SIG-M5 (cell line): ENCODE measurements around the gene CALML5.

Source experiments
- DNase-seq: peaks from one replicate; lab custom pipeline; 2025; lab: John Stamatoyannopoulos, UW

Gene CALML5

GRCh38 chr10:5499493-5500140 lies at the start of gene CALML5:
CALML5 (minus strand) TSS chr10:5499570; CDS start chr10:5499438, 132 bp downstream.
- DNase-seq, result no peak

GRCh38 chr10:5547931-5548660 lies 48.7 kb upstream of the CALML5 start:
- no peak for DNase-seq

GRCh38 chr10:5547681-5547930 lies 48.2 kb upstream of the CALML5 start:
- DNase-seq, result no peak

GRCh38 chr10:5546891-5547680 lies 47.7 kb upstream of the CALML5 start:
- no peak for DNase-seq

GRCh38 chr10:5545778-5546710 lies 46.7 kb upstream of the CALML5 start:
- DNase-seq, result no peak

- no peak for DNase-seq
Observed at GRCh38 chr10:5545426-5545777, 46.0 kb upstream of the CALML5 start.

GRCh38 chr10:5545011-5545410 lies 45.6 kb upstream of the CALML5 start:
- no peak for DNase-seq

- DNase-seq, result no peak
Observed at GRCh38 chr10:5544216-5544805, 44.9 kb upstream of the CALML5 start.

- DNase-seq, result no peak
Observed at GRCh38 chr10:5543623-5544022, 44.3 kb upstream of the CALML5 start.

- no peak for DNase-seq
Observed at GRCh38 chr10:5542100-5542499, 42.7 kb upstream of the CALML5 start.

GRCh38 chr10:5540891-5541290 lies 41.5 kb upstream of the CALML5 start:
- DNase-seq, result no peak

- no peak for DNase-seq
Observed at GRCh38 chr10:5540080-5540479, 40.7 kb upstream of the CALML5 start.

GRCh38 chr10:5538892-5539651 lies 39.7 kb upstream of the CALML5 start:
- DNase-seq, result no peak

- DNase-seq, result no peak
Observed at GRCh38 chr10:5538446-5538845, 39.1 kb upstream of the CALML5 start.

GRCh38 chr10:5537684-5538083 lies 38.3 kb upstream of the CALML5 start:
- no peak for DNase-seq

GRCh38 chr10:5536486-5537081 lies 37.2 kb upstream of the CALML5 start:
- DNase-seq, result no peak

- DNase-seq, result no peak
Observed at GRCh38 chr10:5534880-5535856, 35.8 kb upstream of the CALML5 start.

- DNase-seq, result no peak
Observed at GRCh38 chr10:5534051-5534821, 34.9 kb upstream of the CALML5 start.
